SK-N-SH (cell line): Measurements from ENCODE around the gene HLA-DOB. TPM values are rescaled to one million over a fixed set of nuclear protein-coding genes. Genes with fewer than 3 reads are reported as not detected.

Source experiments
- CTCF ChIA-PET: fragments of 300-600, 350-600 bp; formaldehyde crosslinking; extraction: SDS; loops from one replicate; lab custom pipeline; 2021; lab: Yijun Ruan, JAX
- POLR2A ChIA-PET: fragments of 350-600 bp; sonication (Branson Sonifier 250); formaldehyde crosslinking; extraction: SDS; loops from one replicate; lab custom pipeline; 2020; ENCODE audit warnings: antibody characterized with exemption, inconsistent platforms; lab: Yijun Ruan, JAX
- DNase-seq: peaks from one replicate; pipeline ENCODE4 v3.0.0; 2012
- H2AFZ ChIP-seq: fragments of 200-600 bp; sonication (generic); 2 replicates; pipeline ENCODE4 v1.8.1; 2016; ENCODE audit warnings: antibody characterized with exemption, mild to moderate bottlenecking, low read depth
- H3F3A ChIP-seq: fragments of 200-600 bp; sonication (generic); replicated peaks from 2 replicates; pipeline ENCODE3; 2016; ENCODE audit warnings: antibody characterized with exemption, mild to moderate bottlenecking; ENCODE audit not compliant: insufficient read depth
- H3K27ac ChIP-seq, 2 experiments: fragments of 200-500 bp in 1 of 2; fragments of 200-600 bp in 1 of 2; sonication (Bioruptor generic) in 1 of 2; sonication (generic), shearing (Covaris generic) in 1 of 2; 2 replicates each; pipeline versions ENCODE4 v1.5.1 to v1.6.1; 2014 to 2016; ENCODE audit warnings: low read depth in 2 of 2, inconsistent platforms in 1 of 2, low read length in 1 of 2, mild to moderate bottlenecking in 1 of 2, mixed read lengths in 1 of 2
- H3K27me3 ChIP-seq: fragments of 200-600 bp; sonication (generic), shearing (Covaris generic); 2 replicates; pipeline ENCODE4 v1.6.1; 2016; ENCODE audit warnings: mixed run types; ENCODE audit not compliant: insufficient read depth
- H3K36me3 ChIP-seq, 2 experiments: fragments of 200-500 bp in 1 of 2; fragments of 200-600 bp in 1 of 2; sonication (Bioruptor generic) in 1 of 2; sonication (generic) in 1 of 2; replicated peaks in 1 of 2; 2 replicates each; pipeline versions ENCODE3 to v1.5.1; 2014 to 2016; ENCODE audit warnings: low read length in 1 of 2, mild to moderate bottlenecking in 1 of 2; ENCODE audit not compliant: insufficient read depth in 2 of 2, control insufficient read depth in 1 of 2
- H3K4me1 ChIP-seq, 2 experiments: fragments of 200-500 bp in 1 of 2; fragments of 200-600 bp in 1 of 2; sonication (Bioruptor generic) in 1 of 2; sonication (generic), shearing (Covaris generic) in 1 of 2; 2 replicates each; pipeline versions ENCODE4 v1.5.1 to v1.6.1; 2014 to 2016; ENCODE audit warnings: low read depth in 1 of 2, low read length in 1 of 2, mixed run types in 1 of 2; ENCODE audit not compliant: insufficient read depth in 2 of 2, control insufficient read depth in 1 of 2
- H3K4me2 ChIP-seq: fragments of 200-600 bp; sonication (generic), shearing (Covaris generic); 2 replicates; pipeline ENCODE4 v1.6.1; 2017; ENCODE audit warnings: mixed run types
- H3K4me3 ChIP-seq, 2 experiments: fragments of 200-500 bp in 1 of 2; fragments of 200-600 bp in 1 of 2; sonication (Bioruptor generic) in 1 of 2; sonication (generic), shearing (Covaris generic) in 1 of 2; 2 replicates each; pipeline versions ENCODE4 v1.5.1 to v1.8.1; 2014 to 2016; ENCODE audit warnings: low read depth in 2 of 2, inconsistent platforms in 1 of 2, low read length in 1 of 2, mild to moderate bottlenecking in 1 of 2, mixed read lengths in 1 of 2, moderate library complexity in 1 of 2
- H3K79me2 ChIP-seq: fragments of 200-600 bp; sonication (generic); 2 replicates; pipeline ENCODE4 v1.8.1; 2017; ENCODE audit warnings: mild to moderate bottlenecking; ENCODE audit not compliant: insufficient read depth
- H3K9ac ChIP-seq: fragments of 200-600 bp; sonication (generic); 2 replicates; pipeline ENCODE4 v1.6.1; 2017; ENCODE audit warnings: mixed run types
- H3K9me2 ChIP-seq: fragments of 200-600 bp; sonication (generic); 2 replicates; pipeline ENCODE4 v1.6.1; 2017; ENCODE audit warnings: mixed run types
- H3K9me3 ChIP-seq: fragments of 200-600 bp; sonication (generic); 2 replicates; pipeline ENCODE4 v1.6.1; 2017; ENCODE audit warnings: mixed run types, mild to moderate bottlenecking, moderate library complexity
- H4K20me1 ChIP-seq: fragments of 200-600 bp; sonication (generic); 2 replicates; pipeline ENCODE4 v1.6.1; 2017; ENCODE audit warnings: mild to moderate bottlenecking, mixed run types; ENCODE audit not compliant: insufficient read depth
- FOXJ3 ChIP-seq: sonication (generic); formaldehyde crosslinking; IDR thresholded peaks from 2 replicates; pipeline ENCODE4 v1.5.1; 2020; ENCODE audit warnings: mild to moderate bottlenecking, missing genetic modification reagents
- GABPA ChIP-seq: IDR thresholded peaks from 2 replicates; pipeline ENCODE4 v1.4.0; 2012; ENCODE audit warnings: low read depth, mild to moderate bottlenecking
- MEF2A ChIP-seq: IDR thresholded peaks from 2 replicates; pipeline ENCODE4 v1.4.0; 2012; ENCODE audit warnings: low read depth, borderline replicate concordance
- RAD21 ChIP-seq: IDR thresholded peaks from 2 replicates; pipeline ENCODE4 v1.6.1; 2012; ENCODE audit warnings: mild to moderate bottlenecking, low read length
- RFX5 ChIP-seq: IDR thresholded peaks from 2 replicates; pipeline ENCODE4 v1.6.1; 2012; ENCODE audit warnings: mild to moderate bottlenecking, improper control_type of control experiment, low read length
- SMC3 ChIP-seq: IDR thresholded peaks from 2 replicates; pipeline ENCODE4 v1.6.1; 2012; ENCODE audit warnings: low read depth, low read length, improper control_type of control experiment
- TAF1 ChIP-seq: IDR thresholded peaks from 2 replicates; pipeline ENCODE4 v1.6.1; 2012; ENCODE audit warnings: low read depth, mild to moderate bottlenecking, low read length, moderate library complexity, borderline replicate concordance
- TEAD4 ChIP-seq: IDR thresholded peaks from 2 replicates; pipeline ENCODE4 v1.4.0; 2012; ENCODE audit warnings: mild to moderate bottlenecking, borderline replicate concordance; ENCODE audit not compliant: insufficient read depth
- WGBS: methylation state at CpG from one replicate; pipeline ENCODE4 v1.1.6; 2017; ENCODE audit warnings: low lambda C conversion rate; 5-methylcytosine and 5-hydroxymethylcytosine counted together
- polyA plus RNA-seq, 3 experiments: library from polyadenylated mRNA; depleted of rRNA; stranded (reverse); fragments of >200 nt; gene quantifications; 2 replicates each; pipeline ENCODE4 v1.2.3, GENCODE V29; 2012
- TF ChIP-seq, protein P1 (sequence below): IDR thresholded peaks from 2 replicates; pipeline ENCODE4 v1.4.0; 2012; ENCODE audit warnings: low read depth, borderline replicate concordance
- TF ChIP-seq, protein P2 (sequence below): IDR thresholded peaks from 2 replicates; pipeline ENCODE4 v1.4.0; 2012; ENCODE audit warnings: low read depth
- TF ChIP-seq, protein P3 (sequence below): fragments of 150-350 bp; IDR thresholded peaks from 2 replicates; pipeline ENCODE4 v1.6.1; 2017; ENCODE audit warnings: antibody characterized with exemption, low read length, low read depth, borderline replicate concordance
- TF ChIP-seq, protein P4 (sequence below): fragments of 200-600 bp; sonication (generic); IDR thresholded peaks from 2 replicates; pipeline ENCODE4 v1.6.1; 2017; ENCODE audit warnings: antibody characterized with exemption, mild to moderate bottlenecking, moderate library complexity

HLA-DOB gene
- polyA plus RNA-seq, 1 of the 3 experiments (the other 2 are of a cell fraction) = not detected

DNA sequence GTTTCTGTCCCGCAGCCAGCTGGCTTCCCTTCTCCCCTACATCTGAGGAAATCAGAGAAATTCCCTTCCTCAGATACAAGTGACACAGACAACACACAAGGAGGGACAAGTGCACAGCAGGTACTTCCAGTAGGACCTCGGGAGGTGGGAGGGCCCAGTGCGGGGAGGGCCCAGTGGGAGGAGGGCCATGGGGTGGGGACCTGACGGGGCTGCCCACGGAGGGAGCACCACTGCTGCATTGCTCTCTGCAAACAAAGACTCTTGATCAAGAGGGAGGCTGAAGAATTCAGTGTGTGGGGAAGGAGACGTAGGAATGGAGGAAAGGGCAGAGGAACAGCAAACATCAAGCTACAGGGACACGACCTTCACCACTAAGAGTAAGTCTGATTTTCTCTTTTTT, 12.7 kb upstream of the HLA-DOB start (continued):
- TF ChIP-seq, protein P1, sequence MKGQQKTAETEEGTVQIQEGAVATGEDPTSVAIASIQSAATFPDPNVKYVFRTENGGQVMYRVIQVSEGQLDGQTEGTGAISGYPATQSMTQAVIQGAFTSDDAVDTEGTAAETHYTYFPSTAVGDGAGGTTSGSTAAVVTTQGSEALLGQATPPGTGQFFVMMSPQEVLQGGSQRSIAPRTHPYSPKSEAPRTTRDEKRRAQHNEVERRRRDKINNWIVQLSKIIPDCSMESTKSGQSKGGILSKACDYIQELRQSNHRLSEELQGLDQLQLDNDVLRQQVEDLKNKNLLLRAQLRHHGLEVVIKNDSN = no peak
- TF ChIP-seq RAD21 (no peak), MEF2A (no peak), TEAD4 (no peak), GABPA (no peak)

DNA sequence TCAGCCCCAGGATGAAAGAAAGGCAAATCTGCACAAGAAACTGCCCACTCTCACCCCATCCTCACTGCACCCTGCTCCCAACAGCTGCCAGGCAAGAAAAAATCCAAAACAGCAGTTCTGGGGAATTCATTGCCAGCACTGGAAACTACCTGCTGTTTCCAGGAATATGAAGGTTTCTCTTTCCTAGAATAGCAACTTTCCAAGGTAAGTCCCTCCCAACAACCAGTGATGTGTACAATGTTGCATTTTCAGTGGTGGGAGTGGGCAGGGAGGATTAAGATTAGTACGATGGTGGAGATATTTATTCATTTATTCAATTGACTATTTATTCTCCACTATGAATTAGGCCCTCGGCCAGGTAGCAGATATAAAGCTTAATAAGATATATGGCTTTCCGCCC, 10.2 kb upstream of the HLA-DOB start:
- Histone ChIP-seq H3K9me3 (no peaks in the 10 kb centered on the region), H2AFZ (no peak overlapping the region), H3K27ac (no peak overlapping the region), H3K9ac (no peak overlapping the region), H3K9me2 (no peaks in the 10 kb centered on the region), H3K27me3 (no peaks in the 10 kb centered on the region; the same call in 1 of the 2 replicates), H3K4me3 (no peak overlapping the region), H3F3A (no peaks in the 10 kb centered on the region), H3K4me1 (no peaks in the 10 kb centered on the region), H3K4me2 (no peak overlapping the region), H3K36me3 (peaks cover 4 to 14% of the 10 kb centered on the region in 2 experiments), H3K79me2 (no peaks in the 10 kb centered on the region), H4K20me1 (no peaks in the 10 kb centered on the region)
- 74% methylated on average over 3 of the region's 3 CpGs for WGBS
- TF ChIP-seq, protein P2, sequence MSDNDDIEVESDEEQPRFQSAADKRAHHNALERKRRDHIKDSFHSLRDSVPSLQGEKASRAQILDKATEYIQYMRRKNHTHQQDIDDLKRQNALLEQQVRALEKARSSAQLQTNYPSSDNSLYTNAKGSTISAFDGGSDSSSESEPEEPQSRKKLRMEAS = no peak
- TF ChIP-seq, protein P1 = no peak
- TF ChIP-seq, protein P3, sequence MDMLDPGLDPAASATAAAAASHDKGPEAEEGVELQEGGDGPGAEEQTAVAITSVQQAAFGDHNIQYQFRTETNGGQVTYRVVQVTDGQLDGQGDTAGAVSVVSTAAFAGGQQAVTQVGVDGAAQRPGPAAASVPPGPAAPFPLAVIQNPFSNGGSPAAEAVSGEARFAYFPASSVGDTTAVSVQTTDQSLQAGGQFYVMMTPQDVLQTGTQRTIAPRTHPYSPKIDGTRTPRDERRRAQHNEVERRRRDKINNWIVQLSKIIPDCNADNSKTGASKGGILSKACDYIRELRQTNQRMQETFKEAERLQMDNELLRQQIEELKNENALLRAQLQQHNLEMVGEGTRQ = no peak
- TF ChIP-seq RFX5 = no peak
- no peak for DNase-seq
- ChIA-PET CTCF (interaction anchor here (1.1 to 7.2 kb wide), 8 partner anchors 11 to 59 kb away, joined by 3 to 76 read pairs (median 4); partner anchors contain the start of genes PSMB9, TAP1 and TAP2), POLR2A (no interaction called here)

DNA sequence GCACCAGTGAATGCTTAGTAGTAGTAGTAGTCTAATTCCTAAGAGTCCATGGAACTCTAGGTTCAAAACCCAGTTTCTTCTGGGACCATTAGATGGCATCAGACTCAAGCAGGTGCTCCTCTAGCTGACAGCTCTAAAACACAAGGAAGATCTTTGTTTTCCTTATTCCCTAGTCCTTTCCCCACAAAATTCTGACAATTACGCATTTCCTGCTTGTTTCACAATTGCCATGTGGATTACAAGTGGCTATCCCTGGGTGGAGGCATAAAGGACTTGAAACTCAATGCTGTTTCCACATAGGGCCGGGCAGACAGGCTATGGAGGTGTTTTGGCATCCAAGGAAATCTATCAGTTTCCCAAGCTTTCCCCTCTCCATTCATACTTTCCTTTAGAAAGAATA, 9.2 kb upstream of the HLA-DOB start:
- no peak for DNase-seq
- TF ChIP-seq FOXJ3 (CRISPR knock-in tag) = no peak
- TF ChIP-seq TAF1 = no peak
- TF ChIP-seq, protein P4, sequence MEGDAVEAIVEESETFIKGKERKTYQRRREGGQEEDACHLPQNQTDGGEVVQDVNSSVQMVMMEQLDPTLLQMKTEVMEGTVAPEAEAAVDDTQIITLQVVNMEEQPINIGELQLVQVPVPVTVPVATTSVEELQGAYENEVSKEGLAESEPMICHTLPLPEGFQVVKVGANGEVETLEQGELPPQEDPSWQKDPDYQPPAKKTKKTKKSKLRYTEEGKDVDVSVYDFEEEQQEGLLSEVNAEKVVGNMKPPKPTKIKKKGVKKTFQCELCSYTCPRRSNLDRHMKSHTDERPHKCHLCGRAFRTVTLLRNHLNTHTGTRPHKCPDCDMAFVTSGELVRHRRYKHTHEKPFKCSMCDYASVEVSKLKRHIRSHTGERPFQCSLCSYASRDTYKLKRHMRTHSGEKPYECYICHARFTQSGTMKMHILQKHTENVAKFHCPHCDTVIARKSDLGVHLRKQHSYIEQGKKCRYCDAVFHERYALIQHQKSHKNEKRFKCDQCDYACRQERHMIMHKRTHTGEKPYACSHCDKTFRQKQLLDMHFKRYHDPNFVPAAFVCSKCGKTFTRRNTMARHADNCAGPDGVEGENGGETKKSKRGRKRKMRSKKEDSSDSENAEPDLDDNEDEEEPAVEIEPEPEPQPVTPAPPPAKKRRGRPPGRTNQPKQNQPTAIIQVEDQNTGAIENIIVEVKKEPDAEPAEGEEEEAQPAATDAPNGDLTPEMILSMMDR = peak; percentile 46
- TF ChIP-seq SMC3 = peak; percentile 35
- TF ChIP-seq RAD21 = peak; percentile 61
- H3K79me2 ChIP-seq = no peaks in the 10 kb centered on the region
- no peak overlapping the region for H2AFZ ChIP-seq
- H3K9me2 ChIP-seq = no peaks in the 10 kb centered on the region
- 42% methylated on average over 2 of the region's 2 CpGs for WGBS
- no peak overlapping the region for H3K9ac ChIP-seq
- POLR2A ChIA-PET = interaction anchor here (0.6 kb wide), 1 partner anchor 1022 kb away, joined by 3 read pairs; no protein-coding TSS in a partner anchor
- CTCF ChIA-PET = interaction anchor here (1.3 to 7.2 kb wide), 8 partner anchors 12 to 44 kb away, joined by 3 to 76 read pairs (median 4); partner anchors contain the start of genes PSMB9, TAP1 and TAP2
- H3K4me2 ChIP-seq = no peak overlapping the region
- H4K20me1 ChIP-seq = no peaks in the 10 kb centered on the region
- no peaks in the 10 kb centered on the region; the same call in 1 of the 2 replicates for H3K27me3 ChIP-seq
- no peaks in the 10 kb centered on the region for H3K9me3 ChIP-seq
- H3K27ac ChIP-seq = no peak overlapping the region
- H3K36me3 ChIP-seq = peaks cover 0 to 10% of the 10 kb centered on the region in 2 experiments
- no peaks in the 10 kb centered on the region for H3F3A ChIP-seq
- H3K4me3 ChIP-seq = no peak overlapping the region
- H3K4me1 ChIP-seq = no peaks in the 10 kb centered on the region
